ENCODE data around the gene SLC23A2. TPM values are rescaled to one million over a fixed set of nuclear protein-coding genes. Genes with fewer than 3 reads are reported as not detected.

SLC23A2 gene
- total RNA-seq, 1 experiment from 2014 or later, result 22.3 TPM

- H3K27ac ChIP-seq, result no peak overlapping the region
- H3K9me2 ChIP-seq (ENCODE audit: insufficient read depth), result no peaks in the 10 kb centered on the region
- peak in 1 of 2 experiments; percentile 34 for DNase-seq
- no peak for TF ChIP-seq EZH2 (IDR thresholded peaks at IDR 0.05; ENCODE audit: low read depth)
- no peak for TF ChIP-seq CTCF (conservative IDR thresholded peaks at IDR 0.05)
- H3K36me3 ChIP-seq (ENCODE audit: low read depth), result no peaks in the 10 kb centered on the region
- H3K9me3 ChIP-seq (ENCODE audit: insufficient read depth, low read depth), result no peaks in the 10 kb centered on the region
- H4K20me1 ChIP-seq (ENCODE audit: insufficient read depth), result no peaks in the 10 kb centered on the region
- intact Hi-C loops (cut with micrococcal nuclease; ENCODE audit: unreplicated experiment), result no loop called here
- no peak overlapping the region for H3K4me2 ChIP-seq
- peaks cover 4% of the 10 kb centered on the region; the same call in 1 of the 2 replicates for H3K4me1 ChIP-seq (replicated peaks; ENCODE audit: insufficient read depth)
- ChIA-PET POLR2A (ENCODE audit: unreplicated experiment) (interaction anchor here (0.6 to 0.7 kb wide), 2 partner anchors 37 to 182 kb away, joined by 3 read pairs; no protein-coding TSS in a partner anchor), CTCF (no interaction called here)
- no peaks in the 10 kb centered on the region for H3F3A ChIP-seq (ENCODE audit: insufficient read depth, low read depth)
- no peaks in the 10 kb centered on the region for H3K79me2 ChIP-seq (ENCODE audit: low read depth)
- no TSS peak for BruUV-seq (replicated peaks)
- peaks cover 3% of the 10 kb centered on the region; the same call in 1 of the 2 replicates for H3K27me3 ChIP-seq (ENCODE audit: insufficient read depth, low read depth)
- no peak overlapping the region for H3K4me3 ChIP-seq
- no peak overlapping the region for H2AFZ ChIP-seq
These were observed 180.3 kb downstream of the SLC23A2 start for GRCh38 chr20:4820806-4821518.

GRCh38 chr20:4819901-4820300 lies 181.4 kb downstream of the SLC23A2 start:
- no peak overlapping the region for H3K4me3 ChIP-seq
- no peaks in the 10 kb centered on the region for H3K9me2 ChIP-seq (ENCODE audit: insufficient read depth)
- no peaks in the 10 kb centered on the region for H3K36me3 ChIP-seq (ENCODE audit: low read depth)
- no peaks in the 10 kb centered on the region for H3F3A ChIP-seq (ENCODE audit: insufficient read depth, low read depth)
- no peaks in the 10 kb centered on the region for H3K79me2 ChIP-seq (ENCODE audit: low read depth)
- ChIA-PET CTCF (interaction anchor here (0.6 kb wide), 1 partner anchor 185 kb away, joined by 3 read pairs; no protein-coding TSS in a partner anchor), POLR2A (ENCODE audit: unreplicated experiment) (no interaction called here)
- no peak for DNase-seq
- no peak overlapping the region for H3K27ac ChIP-seq
- H3K9me3 ChIP-seq (ENCODE audit: insufficient read depth, low read depth), result no peaks in the 10 kb centered on the region
- TF ChIP-seq CTCF (conservative IDR thresholded peaks at IDR 0.05) (no peak), EZH2 (IDR thresholded peaks at IDR 0.05; ENCODE audit: low read depth) (no peak)
- H4K20me1 ChIP-seq (ENCODE audit: insufficient read depth), result no peaks in the 10 kb centered on the region
- BruUV-seq (replicated peaks), result no TSS peak
- H3K4me1 ChIP-seq (replicated peaks; ENCODE audit: insufficient read depth), result peaks cover 4% of the 10 kb centered on the region; the same call in 1 of the 2 replicates
- no peak overlapping the region for H2AFZ ChIP-seq
- H3K4me2 ChIP-seq, result no peak overlapping the region
- H3K27me3 ChIP-seq (ENCODE audit: insufficient read depth, low read depth), result peaks cover 3% of the 10 kb centered on the region; the same call in 1 of the 2 replicates
- intact Hi-C loops (cut with micrococcal nuclease; ENCODE audit: unreplicated experiment), result no loop called here

GRCh38 chr20:4817230-4817671 lies 184.1 kb downstream of the SLC23A2 start:
- H3K4me2 ChIP-seq, result no peak overlapping the region
- H3K27ac ChIP-seq, result no peak overlapping the region
- no TSS peak for BruUV-seq (replicated peaks)
- no peak overlapping the region for H3K4me3 ChIP-seq
- H4K20me1 ChIP-seq (ENCODE audit: insufficient read depth), result no peaks in the 10 kb centered on the region
- TF ChIP-seq EZH2 (IDR thresholded peaks at IDR 0.05; ENCODE audit: low read depth), result no peak
- no peak; the same call in 1 of the 2 replicates for TF ChIP-seq CTCF (conservative IDR thresholded peaks at IDR 0.05)
- H3K4me1 ChIP-seq (replicated peaks; ENCODE audit: insufficient read depth), result no peaks in the 10 kb centered on the region
- H3K27me3 ChIP-seq (ENCODE audit: insufficient read depth, low read depth), result no peaks in the 10 kb centered on the region
- DNase-seq, result no peak
- ChIA-PET POLR2A (ENCODE audit: unreplicated experiment) (no interaction called here), CTCF (no interaction called here)
- intact Hi-C loops (cut with micrococcal nuclease; ENCODE audit: unreplicated experiment), result no loop called here
- H3K36me3 ChIP-seq (ENCODE audit: low read depth), result no peaks in the 10 kb centered on the region
- no peaks in the 10 kb centered on the region for H3K9me2 ChIP-seq (ENCODE audit: insufficient read depth)
- H3K79me2 ChIP-seq (ENCODE audit: low read depth), result no peaks in the 10 kb centered on the region
- H2AFZ ChIP-seq, result no peak overlapping the region
- H3F3A ChIP-seq (ENCODE audit: insufficient read depth, low read depth), result no peaks in the 10 kb centered on the region
- H3K9me3 ChIP-seq (ENCODE audit: insufficient read depth, low read depth), result no peaks in the 10 kb centered on the region

All from PC-9 (cell line).